H9 (cell line): Measurements from ENCODE around the gene TMEM107. TPM values are rescaled to one million over a fixed set of nuclear protein-coding genes. Genes with fewer than 3 reads are reported as not detected.

Experiments used
- DNase-seq: peaks from one replicate; pipeline ENCODE4 v3.0.0-alpha.2; 2017
- H2AFZ ChIP-seq: one replicate; pipeline ENCODE4 v1.6.1; 2013; ENCODE audit warnings: mild to moderate bottlenecking, low read length, control low read depth, moderate library complexity
- H2AK5ac ChIP-seq: 2 replicates; pipeline ENCODE4 v1.6.1; 2013; ENCODE audit warnings: low read length, control low read depth, mixed read lengths; ENCODE audit not compliant: insufficient read length
- H2BK120ac ChIP-seq: one replicate; pipeline ENCODE4 v1.6.1; 2013; ENCODE audit warnings: low read depth, mild to moderate bottlenecking, low read length, control low read depth, inconsistent platforms; ENCODE audit not compliant: poor library complexity, severe bottlenecking
- H2BK12ac ChIP-seq: 2 replicates; pipeline ENCODE4 v1.6.1; 2013; ENCODE audit warnings: low read length, control low read depth, mixed read lengths, low read depth; ENCODE audit not compliant: insufficient read length
- H2BK15ac ChIP-seq: 2 replicates; pipeline ENCODE4 v1.6.1; 2013; ENCODE audit warnings: low read depth, low read length, control low read depth
- H2BK20ac ChIP-seq: one replicate; pipeline ENCODE4 v1.6.1; 2013; ENCODE audit warnings: low read depth, mild to moderate bottlenecking, low read length, control low read depth, inconsistent platforms; ENCODE audit not compliant: poor library complexity, severe bottlenecking
- H2BK5ac ChIP-seq: 2 replicates; pipeline ENCODE4 v1.6.1; 2013; ENCODE audit warnings: low read length, control low read depth, mixed read lengths; ENCODE audit not compliant: insufficient read length
- H3K14ac ChIP-seq: 2 replicates; pipeline ENCODE4 v1.6.1; 2013; ENCODE audit warnings: low read length, control low read depth; ENCODE audit not compliant: insufficient read depth
- H3K18ac ChIP-seq: 2 replicates; pipeline ENCODE4 v1.6.1; 2013; ENCODE audit warnings: low read depth, mild to moderate bottlenecking, mixed read lengths, low read length, control low read depth; ENCODE audit not compliant: insufficient read length
- H3K23ac ChIP-seq: 2 replicates; pipeline ENCODE4 v1.6.1; 2013; ENCODE audit warnings: low read length, control low read depth, mixed read lengths, low read depth; ENCODE audit not compliant: insufficient read length
- H3K23me2 ChIP-seq: 2 replicates; pipeline ENCODE4 v1.6.1; 2013; ENCODE audit warnings: low read depth, mild to moderate bottlenecking, mixed read lengths, low read length, control low read depth; ENCODE audit not compliant: insufficient read length, poor library complexity, severe bottlenecking
- H3K27ac ChIP-seq: 2 replicates; pipeline ENCODE4 v1.5.1; 2013; ENCODE audit warnings: low read length, control low read depth, mixed read lengths, low read depth; ENCODE audit not compliant: insufficient read length
- H3K27me3 ChIP-seq: 2 replicates; pipeline ENCODE4 v1.6.1; 2013; ENCODE audit warnings: low read length, control low read depth, inconsistent platforms; ENCODE audit not compliant: insufficient read depth
- H3K4ac ChIP-seq: 2 replicates; pipeline ENCODE4 v1.6.1; 2013; ENCODE audit warnings: low read depth, mild to moderate bottlenecking, control low read depth, inconsistent platforms, low read length, moderate library complexity
- H3K4me1 ChIP-seq: 2 replicates; pipeline ENCODE4 v1.6.1; 2013; ENCODE audit warnings: low read length, control low read depth, inconsistent platforms; ENCODE audit not compliant: insufficient read depth
- H3K4me2 ChIP-seq: 2 replicates; pipeline ENCODE4 v1.6.1; 2013; ENCODE audit warnings: low read length, control low read depth, mixed read lengths; ENCODE audit not compliant: insufficient read length, insufficient read depth
- H3K56ac ChIP-seq: 2 replicates; pipeline ENCODE4 v1.6.1; 2013; ENCODE audit warnings: low read depth, mild to moderate bottlenecking, mixed read lengths, low read length, control low read depth; ENCODE audit not compliant: insufficient read length
- H3K79me1 ChIP-seq: 2 replicates; pipeline ENCODE4 v1.6.1; 2013; ENCODE audit warnings: low read depth, mild to moderate bottlenecking, moderate library complexity, low read length, control low read depth, inconsistent platforms; ENCODE audit not compliant: insufficient read depth, poor library complexity, severe bottlenecking
- H3K79me2 ChIP-seq: 2 replicates; pipeline ENCODE4 v1.6.1; 2013; ENCODE audit warnings: low read length, control low read depth, inconsistent platforms; ENCODE audit not compliant: insufficient read depth
- H3K9ac ChIP-seq: 2 replicates; pipeline ENCODE4 v1.6.1; 2013; ENCODE audit warnings: low read length, control low read depth, mixed read lengths; ENCODE audit not compliant: insufficient read length; ENCODE audit errors: extremely low read depth
- H3K9me3 ChIP-seq: one replicate; pipeline ENCODE4 v1.6.1; 2013; ENCODE audit warnings: low read depth, low read length, inconsistent platforms; ENCODE audit not compliant: control insufficient read depth
- H3T11ph ChIP-seq: one replicate; pipeline ENCODE4 v1.6.1; 2013; ENCODE audit warnings: mild to moderate bottlenecking, low read length, control low read depth, inconsistent platforms
- H4K20me1 ChIP-seq: one replicate; pipeline ENCODE4 v1.6.1; 2013; ENCODE audit not compliant: control insufficient read depth, insufficient read length, insufficient read depth
- H4K5ac ChIP-seq: 2 replicates; pipeline ENCODE4 v1.6.1; 2013; ENCODE audit warnings: low read depth, mild to moderate bottlenecking, mixed read lengths, low read length, control low read depth; ENCODE audit not compliant: insufficient read length
- H4K8ac ChIP-seq: replicated peaks from 2 replicates; pipeline ENCODE4 v1.6.1; 2013; ENCODE audit warnings: low read length, control low read depth, mixed read lengths, low read depth; ENCODE audit not compliant: insufficient read length
- H4K91ac ChIP-seq: 2 replicates; pipeline ENCODE4 v1.6.1; 2013; ENCODE audit warnings: low read depth, mild to moderate bottlenecking, moderate library complexity, mixed read lengths, low read length, control low read depth; ENCODE audit not compliant: insufficient read length
- H3K27ac Mint-ChIP-seq, 3 experiments: 2 replicates in 2 of 3; 3 replicates in 1 of 3; pipeline ENCODE4 v1.8.0; 2020 to 2021; ENCODE audit warnings: mixed read lengths in 3 of 3, mild to moderate bottlenecking in 1 of 3, moderate library complexity in 1 of 3
- H3K27me3 Mint-ChIP-seq: 2 replicates; pipeline ENCODE4 v1.8.0; 2021; ENCODE audit warnings: low read depth, mild to moderate bottlenecking, moderate library complexity, mixed read lengths
- H3K36me3 Mint-ChIP-seq, 3 experiments: 2 replicates in 2 of 3; 3 replicates in 1 of 3; pipeline ENCODE4 v1.8.0; 2020 to 2021; ENCODE audit warnings: low read depth in 3 of 3, mixed read lengths in 3 of 3; ENCODE audit not compliant: insufficient read depth in 1 of 3
- H3K4me1 Mint-ChIP-seq, 2 experiments: 2 replicates each; pipeline ENCODE4 v1.8.0; 2020; ENCODE audit warnings: mixed read lengths in 2 of 2
- H3K4me3 Mint-ChIP-seq, 2 experiments: 2 replicates in 1 of 2; 3 replicates in 1 of 2; pipeline ENCODE4 v1.8.0; 2020 to 2021; ENCODE audit warnings: mild to moderate bottlenecking in 2 of 2, mixed read lengths in 2 of 2, moderate library complexity in 1 of 2
- H3K9me3 Mint-ChIP-seq, 2 experiments: 2 replicates in 1 of 2; 3 replicates in 1 of 2; pipeline ENCODE4 v1.8.0; 2020; ENCODE audit warnings: mild to moderate bottlenecking in 2 of 2, mixed read lengths in 2 of 2, moderate library complexity in 1 of 2
- CTCF ChIP-seq: fragments of 200-600 bp; sonication (generic); conservative IDR thresholded peaks from 3 replicates; pipeline ENCODE4 v1.8.0; 2021; ENCODE audit warnings: antibody characterized with exemption, mild to moderate bottlenecking
- whole genome bisulfite sequencing: extraction: QIAGEN DNeasy Blood & Tissue Kit; methylation state at CpG from one replicate; pipeline ENCODE4 v1.1.7; 2013; ENCODE audit warnings: missing lambda C conversion rate, low lambda C conversion rate, mixed read lengths; ENCODE audit not compliant: insufficient read length; ENCODE audit errors: extremely low coverage; 5-methylcytosine and 5-hydroxymethylcytosine counted together
- total RNA-seq: library from RNA; stranded (reverse); gene quantifications from 2 replicates; pipeline ENCODE4 v1.2.1, GENCODE V29; 2021

The TMEM107 gene
- total RNA-seq, 1 experiment from 2014 or later = 12.7 TPM

GRCh38 chr17:8161289-8162232, 14.6 kb downstream of the TMEM107 start:
- H4K91ac ChIP-seq = no peak overlapping the region
- no peak overlapping the region for H2BK15ac ChIP-seq
- no peak overlapping the region for H2AK5ac ChIP-seq
- H3K14ac ChIP-seq = no peak overlapping the region; the same call in 1 of the 2 replicates
- H3K56ac ChIP-seq = no peak overlapping the region
- no peak overlapping the region for H2AFZ ChIP-seq
- WGBS = no CpG with 5 or more reads among the region's 19 CpGs
- peak; percentile 35 for DNase-seq
- H2BK12ac ChIP-seq = no peak overlapping the region
- no peak overlapping the region for H3K27ac ChIP-seq
- no peak overlapping the region for H3K23ac ChIP-seq
- TF ChIP-seq CTCF = no peak
- peak overlapping the region; percentile 58 for H3K4me2 ChIP-seq
- no peaks in the 10 kb centered on the region for H3K9me3 ChIP-seq
- peaks cover 3% of the 10 kb centered on the region; the same call in 1 of the 2 replicates for H3K4me1 ChIP-seq
- no peak overlapping the region for H3K18ac ChIP-seq
- Mint-ChIP-seq H3K9me3 (no peaks in the 10 kb centered on the region), H3K27me3 (no peaks in the 10 kb centered on the region), H3K4me3 (peak overlapping the region; percentile 81 to 86), H3K36me3 (peaks cover 10 to 26% (median 22%) of the 10 kb centered on the region in 3 experiments), H3K4me1 (peaks cover 36 to 39% of the 10 kb centered on the region in 2 experiments), H3K27ac (peak overlapping the region in 1 of 3 experiments; percentile 66; a peak in 4 of 7 replicates)
- H3K79me1 ChIP-seq = no peaks in the 10 kb centered on the region
- H4K20me1 ChIP-seq = no peaks in the 10 kb centered on the region
- H2BK5ac ChIP-seq = no peak overlapping the region
- H2BK20ac ChIP-seq = no peak overlapping the region
- H4K5ac ChIP-seq = no peak overlapping the region
- peak overlapping the region; percentile 63 for H3K9ac ChIP-seq
- H4K8ac ChIP-seq = no peak overlapping the region
- no peak overlapping the region for H3K4ac ChIP-seq
- no peaks in the 10 kb centered on the region for H3K79me2 ChIP-seq
- H3K27me3 ChIP-seq = no peaks in the 10 kb centered on the region
- no peak overlapping the region for H2BK120ac ChIP-seq
- H3K23me2 ChIP-seq = peaks cover 17% of the 10 kb centered on the region
- H3T11ph ChIP-seq = no peak overlapping the region
